ENCODE data around the gene PACRG. TPM values are rescaled to one million over a fixed set of nuclear protein-coding genes. Genes with fewer than 3 reads are reported as not detected.
A peak's percentile ranks its signal among the peaks of the same experiment; 100 is the strongest.

The PACRG gene
- total RNA-seq, 1 donor from 2014 or later, result under 0.01 TPM

DNA sequence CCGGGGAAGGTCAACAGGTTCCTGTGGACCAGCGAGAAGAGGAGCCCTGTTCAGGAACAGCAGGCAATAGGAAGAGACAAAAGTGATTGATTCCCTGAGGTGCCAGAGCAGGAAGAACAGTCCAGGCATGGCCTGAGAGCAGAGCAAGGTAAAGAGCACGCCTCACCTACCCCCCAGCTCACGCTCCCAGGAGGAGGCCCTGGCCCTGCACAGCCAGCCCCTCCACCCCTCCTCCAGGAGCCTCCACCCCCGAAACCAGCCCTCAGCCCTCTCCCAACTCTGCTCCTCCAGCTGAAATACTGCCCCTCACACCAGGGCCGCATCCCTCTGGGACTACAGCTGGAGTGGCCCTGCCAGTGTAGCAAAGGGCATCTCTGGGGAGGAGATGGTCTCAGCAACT lies 504.9 kb downstream of the PACRG start:
- DNase-seq (ENCODE audit: low read depth in 2 of 2), result no peak

DNA sequence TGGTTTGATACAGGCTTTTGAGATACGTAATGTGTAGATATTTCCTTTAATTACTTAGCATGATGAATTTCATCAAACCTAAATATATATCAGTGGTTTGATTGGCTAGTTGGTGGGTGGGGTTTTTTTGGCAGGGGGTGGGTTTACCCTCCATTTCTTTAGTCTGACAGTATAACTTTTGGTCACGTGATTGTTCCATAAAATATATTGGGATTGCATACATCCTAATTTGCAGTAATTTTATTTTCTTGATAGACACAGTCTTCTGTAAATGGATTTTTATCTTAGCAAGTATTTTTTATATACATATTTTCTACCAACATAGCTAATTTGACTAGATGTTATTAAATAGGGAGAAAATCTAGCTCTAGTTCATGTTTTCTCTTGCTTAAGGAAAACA lies 509.3 kb downstream of the PACRG start:
- DNase-seq (ENCODE audit: low read depth in 2 of 2), result no peak

GRCh38 chr6:163239572-163240340 lies 512.0 kb downstream of the PACRG start:
- no peak for DNase-seq (ENCODE audit: low read depth in 2 of 2)

DNA sequence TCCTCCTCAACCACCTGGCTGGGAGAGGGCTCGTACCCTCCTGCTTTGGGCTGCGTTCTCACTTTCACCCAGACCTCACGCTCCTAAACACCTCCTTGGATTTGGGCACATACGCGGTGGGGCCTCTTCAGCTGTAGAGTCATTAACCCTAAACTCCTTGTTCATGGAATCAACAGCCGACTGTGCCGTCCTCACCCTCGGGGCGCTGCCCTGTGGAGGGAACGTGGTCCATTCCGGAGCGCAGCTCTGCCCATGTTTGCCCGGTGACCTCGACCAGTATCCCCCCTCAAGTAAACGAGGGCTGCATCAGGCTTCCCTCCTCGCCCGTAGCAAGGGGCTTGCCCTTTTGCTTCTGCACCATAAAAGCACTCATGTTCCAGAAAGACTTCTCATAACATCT lies 512.8 kb downstream of the PACRG start:
- DNase-seq (ENCODE audit: low read depth in 2 of 2), result no peak

DNA sequence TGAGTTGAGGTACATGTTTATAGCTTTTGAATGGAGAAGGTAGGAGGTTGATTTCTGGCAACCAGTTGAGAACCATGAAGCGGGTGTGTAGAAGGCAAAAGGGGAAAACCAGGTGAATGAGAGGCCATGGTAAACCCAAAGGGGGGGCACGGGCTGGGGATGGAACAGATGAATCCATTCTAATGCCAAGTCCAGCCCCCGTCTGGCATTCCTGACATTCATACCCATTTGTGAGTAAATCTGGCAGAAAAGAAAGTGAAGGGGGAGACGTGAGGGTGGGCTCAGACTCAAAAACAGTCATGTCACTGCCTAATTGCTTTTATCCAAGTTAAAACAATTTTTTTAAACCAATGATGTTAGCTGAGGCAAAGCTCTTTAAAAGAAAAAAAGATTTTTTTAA lies 513.9 kb downstream of the PACRG start:
- no peak for DNase-seq (ENCODE audit: low read depth in 2 of 2)

DNA sequence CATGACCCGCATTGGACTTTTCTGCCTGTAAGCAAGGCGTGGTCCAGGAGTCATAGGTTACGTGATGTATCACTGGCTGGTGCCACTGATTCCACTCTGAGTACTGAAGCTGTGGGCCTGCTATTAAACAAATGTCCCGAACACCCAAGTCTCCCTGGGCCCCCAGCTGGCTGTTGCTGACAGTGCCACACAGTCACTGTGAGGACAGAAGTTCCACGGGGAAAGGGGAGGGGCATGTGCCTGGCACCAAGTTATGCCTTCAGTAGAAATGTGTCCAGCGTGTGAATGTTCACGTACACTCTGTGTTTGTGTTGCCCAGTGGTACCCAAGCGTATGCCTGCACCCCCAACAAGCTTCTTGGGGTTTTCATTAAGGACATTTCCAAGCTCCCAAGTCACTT lies 515.3 kb downstream of the PACRG start:
- no peak for DNase-seq (ENCODE audit: low read depth in 2 of 2)

DNA sequence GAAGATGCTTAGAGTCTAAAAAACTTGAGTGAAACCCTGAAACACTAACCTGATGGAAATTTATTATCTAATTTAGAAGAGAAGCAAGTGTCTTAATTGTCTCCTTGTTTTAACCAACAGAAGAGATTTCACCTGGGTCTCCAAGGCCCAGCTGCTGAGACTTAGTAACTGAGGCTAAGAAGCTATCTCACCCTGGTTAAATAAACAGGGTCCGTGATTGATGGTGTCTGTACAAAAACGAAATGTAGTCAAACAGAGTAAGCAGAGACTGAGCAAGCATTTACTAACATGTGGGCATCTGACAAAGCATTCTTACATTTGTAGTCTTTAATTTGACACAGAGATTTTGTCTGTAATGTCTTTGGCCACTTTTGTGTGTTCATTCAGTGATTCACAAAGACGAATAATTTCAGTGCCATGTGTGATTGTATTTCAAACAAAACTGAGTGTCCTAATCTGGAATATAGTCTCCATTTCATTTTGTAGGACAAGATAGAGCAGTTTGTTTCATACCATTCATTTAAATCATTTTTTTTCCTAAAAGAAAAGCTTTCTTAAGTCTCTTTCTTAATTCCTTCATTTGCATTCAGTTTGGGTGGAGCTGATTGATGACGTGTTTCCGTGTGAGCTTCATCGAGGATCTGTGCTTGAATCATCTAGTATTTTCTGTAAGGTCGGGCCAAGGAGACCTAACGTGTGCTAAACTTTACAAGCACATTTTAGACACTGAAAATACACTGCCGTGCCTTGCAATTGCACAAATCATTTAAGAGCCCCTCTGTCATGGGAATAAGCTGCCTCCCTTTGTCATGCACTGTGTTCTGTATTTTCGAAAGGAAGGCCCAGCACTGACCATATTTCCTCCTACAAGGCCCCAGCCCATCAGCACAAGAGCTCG lies 516.2 kb downstream of the PACRG start:
- no peak for DNase-seq (ENCODE audit: low read depth in 2 of 2)

GRCh38 chr6:163248051-163248450 lies 520.3 kb downstream of the PACRG start:
- no peak for DNase-seq (ENCODE audit: low read depth in 2 of 2)

DNA sequence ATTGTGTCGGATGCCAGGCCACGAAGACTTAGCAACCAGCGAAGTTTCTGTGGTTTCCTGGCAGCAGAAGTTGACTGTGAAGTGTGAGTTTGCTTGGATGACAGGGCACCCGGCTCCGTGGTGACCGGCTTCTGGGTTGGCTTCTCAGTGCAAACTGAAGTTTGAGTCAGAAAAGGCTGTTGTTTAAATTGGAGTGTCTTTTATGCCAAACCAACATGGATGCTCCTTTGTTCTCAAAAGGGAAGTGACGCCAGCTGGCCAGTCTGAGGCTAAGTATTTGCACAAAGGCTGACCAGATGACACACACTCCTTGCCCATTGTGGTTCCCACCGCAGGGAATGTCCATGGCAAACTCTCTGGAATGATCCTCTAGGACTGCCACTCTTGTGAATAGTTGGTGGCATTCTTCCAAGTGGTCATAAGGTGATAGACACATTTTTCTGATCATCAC lies 521.9 kb downstream of the PACRG start:
- DNase-seq (ENCODE audit: low read depth in 2 of 2), result peak; percentile 56 to 80

DNA sequence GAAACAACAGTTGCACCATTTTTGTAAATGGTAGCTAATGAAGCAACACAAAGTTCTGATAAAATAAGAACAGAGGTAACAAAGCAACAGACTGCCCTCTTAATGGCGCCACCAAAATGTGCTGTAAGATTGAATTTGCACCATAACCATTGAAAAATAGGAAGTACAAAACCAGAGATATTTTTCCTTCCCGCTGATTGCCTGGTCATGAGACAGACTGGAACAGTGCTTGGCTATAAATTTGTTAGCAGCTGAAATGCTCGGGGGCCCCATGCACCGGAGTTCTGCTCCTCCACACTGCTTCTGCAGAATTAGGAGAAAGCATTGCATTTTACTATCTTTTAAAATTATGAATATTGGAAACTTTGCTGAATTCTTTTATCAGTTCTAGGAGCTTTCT lies 522.3 kb downstream of the PACRG start:
- no peak for DNase-seq (ENCODE audit: low read depth in 2 of 2)

- no peak for DNase-seq (ENCODE audit: low read depth in 2 of 2)
Measured at GRCh38 chr6:163252061-163252591, 524.4 kb downstream of the PACRG start.

GRCh38 chr6:163253556-163254213 lies 525.9 kb downstream of the PACRG start:
- DNase-seq (ENCODE audit: low read depth in 2 of 2), result no peak

GRCh38 chr6:163254341-163254835 lies 526.6 kb downstream of the PACRG start:
- no peak for DNase-seq (ENCODE audit: low read depth in 2 of 2)

- no peak for DNase-seq (ENCODE audit: low read depth in 2 of 2)
Measured at GRCh38 chr6:163255265-163255664, 527.5 kb downstream of the PACRG start.

DNA sequence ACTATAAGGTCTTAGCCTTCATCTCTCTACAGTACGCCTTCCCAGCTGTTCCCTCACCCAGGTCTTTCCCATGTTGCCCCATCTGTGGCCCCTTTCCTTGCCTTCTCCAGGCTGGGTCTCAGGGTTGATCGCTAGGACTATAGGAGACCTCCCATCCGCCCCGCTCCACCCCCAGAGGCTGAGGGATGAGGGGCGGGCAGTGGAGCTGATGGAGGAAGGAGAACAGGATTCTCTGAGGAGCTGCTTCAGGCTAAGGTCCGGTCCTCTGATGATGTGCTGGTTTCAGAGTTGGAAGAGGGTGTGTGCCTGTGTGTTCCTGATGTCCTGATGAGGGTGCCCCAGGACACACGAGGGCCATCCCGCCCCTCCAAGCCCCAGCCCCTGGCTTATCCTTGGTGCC lies 531.9 kb downstream of the PACRG start:
- DNase-seq (ENCODE audit: low read depth in 2 of 2), result no peak

- peak in 1 of 2 donors; percentile 32 for DNase-seq (ENCODE audit: low read depth in 2 of 2)
Measured at GRCh38 chr6:163260111-163260895, 532.5 kb downstream of the PACRG start.

DNA sequence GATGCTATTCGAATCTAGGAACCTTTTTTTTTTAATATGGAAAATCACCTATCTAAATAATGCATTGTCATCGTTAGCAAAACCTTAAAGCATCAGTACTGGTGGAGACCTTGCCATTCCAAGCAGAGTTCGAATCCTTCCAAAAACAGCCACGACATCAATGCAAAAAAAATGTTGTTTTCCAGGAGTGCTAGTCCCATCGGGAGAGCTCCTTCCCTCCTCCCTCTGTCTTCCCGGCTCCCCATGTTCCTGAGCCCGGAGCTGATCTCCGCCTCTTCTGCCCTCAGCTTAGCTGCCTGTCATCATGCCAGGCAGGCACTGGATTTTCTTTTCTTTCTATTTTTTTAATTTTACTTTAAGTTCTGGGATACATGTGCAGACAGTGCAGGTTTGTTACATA lies 533.1 kb downstream of the PACRG start:
- DNase-seq (ENCODE audit: low read depth in 2 of 2), result no peak

DNA sequence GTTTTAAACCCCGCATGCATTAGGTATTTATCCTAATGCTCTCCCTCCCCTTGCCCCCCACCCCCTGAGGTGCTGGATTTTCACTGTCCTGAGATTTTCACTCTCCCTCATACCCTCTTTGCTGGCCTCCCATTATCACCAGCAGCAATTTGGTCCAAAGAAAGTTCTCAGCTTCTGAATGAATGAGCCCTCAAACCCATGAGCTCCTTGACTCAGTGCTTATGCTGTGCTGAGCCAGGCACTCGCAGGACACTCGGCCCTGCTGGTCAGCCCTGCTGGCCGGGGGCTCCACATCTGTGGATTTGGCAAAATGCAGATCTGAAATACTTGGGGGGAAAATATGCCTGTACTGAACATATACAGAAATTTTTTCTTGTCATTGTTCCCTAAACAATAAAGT lies 533.6 kb downstream of the PACRG start:
- no peak for DNase-seq (ENCODE audit: low read depth in 2 of 2)

DNA sequence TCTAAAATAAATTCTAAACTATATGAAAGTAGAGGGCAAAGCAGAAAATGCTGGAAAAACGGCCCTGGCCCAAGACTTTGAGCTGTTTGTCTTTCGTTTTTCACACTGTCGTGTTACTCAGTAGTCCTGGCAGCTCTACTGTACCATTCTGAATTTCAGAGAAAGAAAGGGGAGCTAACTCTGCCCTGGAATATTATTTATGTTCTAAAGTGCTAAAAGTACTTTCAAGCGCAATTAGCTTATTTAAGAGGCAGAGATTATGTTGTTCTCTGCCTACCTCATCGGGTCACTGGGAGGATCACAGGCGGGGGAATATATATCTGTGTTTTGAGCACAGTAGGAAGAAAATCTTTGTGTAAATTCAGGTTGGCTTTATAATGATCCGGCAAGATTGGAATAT lies 534.3 kb downstream of the PACRG start:
- DNase-seq (ENCODE audit: low read depth in 2 of 2), result no peak

GRCh38 chr6:163263196-163263595 lies 535.4 kb downstream of the PACRG start:
- no peak for DNase-seq (ENCODE audit: low read depth in 2 of 2)
